CD4-positive, alpha-beta T cell treated with Interferon gamma for 1 hour (primary cell): ENCODE results near the gene TADA1.
"Not testable (repeated sequence)": the region's sequence is repeated elsewhere in the genome, so short reads cannot be mapped to it uniquely, and the experiment has no call there.

Experiments
- DNase-seq: peaks from one replicate; pipeline ENCODE4 v3.0.0-alpha.2; 2020

The TADA1 gene

GRCh38 chr1:166889776-166890175 is 13.7 kb upstream of the TADA1 start:
- no peak for DNase-seq

GRCh38 chr1:166888373-166889111 is 12.5 kb upstream of the TADA1 start:
- DNase-seq: no peak

- no peak for DNase-seq
These were observed 8.9 kb upstream of the TADA1 start for GRCh38 chr1:166884971-166885370.

GRCh38 chr1:166884040-166884642 is 8.1 kb upstream of the TADA1 start:
- DNase-seq: no peak

- DNase-seq: no peak
These were observed 6.8 kb upstream of the TADA1 start for GRCh38 chr1:166882893-166883292.

- DNase-seq: not testable (repeated sequence)
These were observed 2.3 kb upstream of the TADA1 start for GRCh38 chr1:166878173-166878917.

GRCh38 chr1:166876540-166876838 is 425 bp upstream of the TADA1 start:
- DNase-seq: no peak

GRCh38 chr1:166875302-166875733 is 746 bp downstream of the TADA1 start:
- DNase-seq: no peak

GRCh38 chr1:166874464-166874863 is 1.6 kb downstream of the TADA1 start:
- DNase-seq: no peak

GRCh38 chr1:166870584-166870983 is 5.5 kb downstream of the TADA1 start:
- no peak for DNase-seq

GRCh38 chr1:166869318-166870099 is 6.6 kb downstream of the TADA1 start:
- no peak for DNase-seq

GRCh38 chr1:166868639-166869038 is 7.4 kb downstream of the TADA1 start:
- DNase-seq: no peak

- DNase-seq: no peak
These were observed 10.1 kb downstream of the TADA1 start for GRCh38 chr1:166865926-166866325.

- no peak for DNase-seq
These were observed 16.5 kb downstream of the TADA1 start for GRCh38 chr1:166859597-166859996.

- no peak for DNase-seq
These were observed 17.2 kb downstream of the TADA1 start for GRCh38 chr1:166858726-166859419.

GRCh38 chr1:166857995-166858394 is 18.1 kb downstream of the TADA1 start:
- no peak for DNase-seq

- DNase-seq: no peak
These were observed 20.5 kb downstream of the TADA1 start for GRCh38 chr1:166855558-166855957.

- DNase-seq: no peak
These were observed 23.1 kb downstream of the TADA1 start for GRCh38 chr1:166852918-166853317.

GRCh38 chr1:166849135-166849534 is 26.9 kb downstream of the TADA1 start:
- DNase-seq: no peak

- DNase-seq: no peak
These were observed 27.9 kb downstream of the TADA1 start for GRCh38 chr1:166848193-166848592.

- no peak for DNase-seq
These were observed 31.3 kb downstream of the TADA1 start for GRCh38 chr1:166844791-166845190.

GRCh38 chr1:166843769-166844596 is 32.1 kb downstream of the TADA1 start:
- no peak for DNase-seq
